Gastroesophageal sphincter (tissue), 3 donors: ENCODE data around the gene MOCOS.

Experiments used
- CTCF ChIP-seq, 4 experiments: fragments of 200-600 bp in 2 of 4; fragments of 450-650 bp in 2 of 4; sonication (generic) in 1 of 4; IDR thresholded peaks; one replicate each; pipeline ENCODE4 v1.5.1; 2017 to 2019; ENCODE audit warnings: antibody characterized with exemption in 4 of 4, mild to moderate bottlenecking in 2 of 4, moderate library complexity in 2 of 4
- EP300 ChIP-seq: sonication (generic); formaldehyde crosslinking; IDR thresholded peaks from one replicate; pipeline ENCODE4 v1.6.1; 2017; ENCODE audit warnings: antibody characterized with exemption, mild to moderate bottlenecking

DNA sequence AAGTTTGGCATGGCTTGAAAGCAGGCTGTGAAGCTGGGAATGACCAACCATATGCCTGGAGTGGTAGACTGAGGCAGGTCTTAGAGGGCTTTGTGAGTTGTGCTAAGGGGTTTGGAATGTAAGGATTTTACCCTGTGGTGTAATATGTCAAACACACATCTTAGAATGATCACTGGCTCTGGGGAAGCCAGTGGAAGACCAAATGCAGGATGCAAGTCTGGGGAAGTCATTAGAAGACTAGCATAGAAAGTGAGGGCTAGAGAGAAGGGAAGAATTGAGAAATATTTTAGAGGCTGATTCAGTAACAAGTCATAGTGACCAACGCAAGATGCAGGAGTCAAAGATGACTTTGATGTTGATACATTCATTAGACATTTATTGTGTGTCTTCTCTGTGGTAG is 106.7 kb downstream of the MOCOS start:
- TF ChIP-seq CTCF (IDR thresholded peaks at IDR 0.05), result no peak
- no peak for TF ChIP-seq EP300
